Smooth muscle cell (in vitro differentiated cells): ENCODE results near the gene SERPINB6. TPM values are rescaled to one million over a fixed set of nuclear protein-coding genes. Genes with fewer than 3 reads are reported as not detected.

Experiments used
- DNase-seq: peaks from one replicate; lab custom pipeline; 2025; ENCODE audit not compliant: unreplicated experiment; lab: John Stamatoyannopoulos, UW
- H2AFZ ChIP-seq: fragments of 200-600 bp; sonication (generic); 2 replicates; pipeline ENCODE4 v1.6.0; 2016; ENCODE audit warnings: antibody characterized with exemption, low read depth, mild to moderate bottlenecking
- H3F3A ChIP-seq: fragments of 200-600 bp; sonication (generic); 2 replicates; pipeline ENCODE4 v1.6.0; 2017; ENCODE audit warnings: antibody characterized with exemption, low read depth
- H3K27ac ChIP-seq: fragments of 200-600 bp; sonication (generic); 2 replicates; pipeline ENCODE4 v1.5.1; 2016; ENCODE audit warnings: low read depth, mild to moderate bottlenecking
- H3K27me3 ChIP-seq: fragments of 200-600 bp; sonication (generic); 2 replicates; pipeline ENCODE4 v1.6.1; 2016; ENCODE audit warnings: low read depth, mild to moderate bottlenecking
- H3K36me3 ChIP-seq: fragments of 200-600 bp; sonication (generic); 2 replicates; pipeline ENCODE4 v1.5.1; 2016; ENCODE audit warnings: low read depth
- H3K4me1 ChIP-seq: fragments of 200-600 bp; sonication (generic); 2 replicates; pipeline ENCODE4 v1.5.1; 2016; ENCODE audit warnings: low read depth
- H3K4me2 ChIP-seq: fragments of 200-600 bp; sonication (generic); 2 replicates; pipeline ENCODE4 v1.6.0; 2016; ENCODE audit warnings: mild to moderate bottlenecking
- H3K4me3 ChIP-seq: fragments of 200-600 bp; sonication (generic); 2 replicates; pipeline ENCODE4 v1.5.1; 2016; ENCODE audit warnings: mild to moderate bottlenecking
- H3K79me2 ChIP-seq: fragments of 200-600 bp; sonication (generic); 2 replicates; pipeline ENCODE4 v1.6.0; 2016; ENCODE audit warnings: low read depth, mild to moderate bottlenecking
- H3K9ac ChIP-seq: fragments of 200-600 bp; sonication (generic); 2 replicates; pipeline ENCODE4 v1.6.0; 2016; ENCODE audit warnings: low read depth
- H3K9me3 ChIP-seq: fragments of 200-600 bp; sonication (generic); replicated peaks from 2 replicates; pipeline ENCODE4 v1.5.1; 2016; ENCODE audit warnings: low read depth
- H4K20me1 ChIP-seq: fragments of 200-600 bp; sonication (generic); 2 replicates; pipeline ENCODE4 v1.6.0; 2016; ENCODE audit warnings: low read depth
- CTCF ChIP-seq: fragments of 200-600 bp; sonication (generic); IDR thresholded peaks from 2 replicates; pipeline ENCODE4 v1.5.1; 2017; ENCODE audit warnings: borderline replicate concordance, mild to moderate bottlenecking, antibody characterized with exemption; ENCODE audit not compliant: insufficient read depth, poor library complexity, severe bottlenecking
- WGBS: methylation state at CpG from one replicate; pipeline ENCODE4 v1.1.7; 2016; ENCODE audit warnings: low lambda C conversion rate; 5-methylcytosine and 5-hydroxymethylcytosine counted together
- polyA plus RNA-seq: library from polyadenylated mRNA; unstranded; fragments of >200 nt; fragmentation: Nextera tagmentation; extraction: Ambion mirVana; gene quantifications from 2 replicates; pipeline ENCODE4 v1.2.1, GENCODE V29; 2016
- total RNA-seq: library from RNA; depleted of rRNA; stranded (reverse); fragments of >200 nt; gene quantifications from 2 replicates; pipeline ENCODE4 v1.2.3, GENCODE V29; 2014

Gene SERPINB6
- total and polyA plus RNA-seq, 2 experiments from 2014 or later, result 67.8 to 118 TPM

GRCh38 chr6:3001146-3001772 is 29.9 kb upstream of the SERPINB6 start:
- Histone ChIP-seq H3K4me3 (no peak overlapping the region), H3K36me3 (no peaks in the 10 kb centered on the region), H3K4me1 (peaks cover 6% of the 10 kb centered on the region), H3K27me3 (no peaks in the 10 kb centered on the region), H3K27ac (peak overlapping the region; percentile 36), H3K9ac (no peak overlapping the region), H3F3A (peaks cover 4% of the 10 kb centered on the region), H3K9me3 (no peaks in the 10 kb centered on the region), H3K79me2 (no peaks in the 10 kb centered on the region), H3K4me2 (no peak overlapping the region), H4K20me1 (no peaks in the 10 kb centered on the region), H2AFZ (no peak overlapping the region)
- no peak for TF ChIP-seq CTCF
- WGBS, result 96% methylated on average over 11 of the region's 11 CpGs
- no peak for DNase-seq

- no peaks in the 10 kb centered on the region for H4K20me1 ChIP-seq
- peak; percentile 90 for DNase-seq
- H3F3A ChIP-seq, result peaks cover 4% of the 10 kb centered on the region
- H3K27ac ChIP-seq, result peak within 1 kb of the TSS; percentile 69
- H3K4me3 ChIP-seq, result peak within 1 kb of the TSS; percentile 90
- 3% methylated on average over 50 of the region's 87 CpGs for WGBS
- peak within 1 kb of the TSS; percentile 99 for H2AFZ ChIP-seq
- H3K36me3 ChIP-seq, result no peaks in the 10 kb centered on the region
- no peaks in the 10 kb centered on the region for H3K79me2 ChIP-seq
- H3K9ac ChIP-seq, result peak within 1 kb of the TSS; percentile 85
- no peak for TF ChIP-seq CTCF
- H3K4me2 ChIP-seq, result peak within 1 kb of the TSS; percentile 92
- peaks cover 6% of the 10 kb centered on the region for H3K4me1 ChIP-seq
- no peaks in the 10 kb centered on the region for H3K9me3 ChIP-seq
- H3K27me3 ChIP-seq, result no peaks in the 10 kb centered on the region
These were observed 28.5 kb upstream of the SERPINB6 start, which contains the start of gene NQO2 for GRCh38 chr6:2999618-3000557. Gene NQO2 (plus strand): TSS chr6:2999894. CDS start chr6:3006553, 6,659 bp downstream.

- no peak for DNase-seq
These were observed 27.7 kb upstream of the SERPINB6 start for GRCh38 chr6:2998998-2999617.

More at GRCh38 chr6:2998998-2999617, 27.7 kb upstream of the SERPINB6 start:
- peak overlapping the region; percentile 48 for H3K9ac ChIP-seq
- H3K9me3 ChIP-seq, result no peaks in the 10 kb centered on the region
- TF ChIP-seq CTCF, result no peak
- H3K27me3 ChIP-seq, result no peaks in the 10 kb centered on the region
- peaks cover 6% of the 10 kb centered on the region for H3K4me1 ChIP-seq
- peak overlapping the region; percentile 75 for H2AFZ ChIP-seq
- no peaks in the 10 kb centered on the region for H3K36me3 ChIP-seq
- peak overlapping the region; percentile 86 for H3K4me2 ChIP-seq
- 1% methylated on average over 29 of the region's 30 CpGs for WGBS
- peak overlapping the region; percentile 90 for H3K4me3 ChIP-seq
- H3F3A ChIP-seq, result peaks cover 4% of the 10 kb centered on the region
- no peaks in the 10 kb centered on the region for H4K20me1 ChIP-seq
- H3K27ac ChIP-seq, result peak overlapping the region; percentile 55
- H3K79me2 ChIP-seq, result no peaks in the 10 kb centered on the region
